Endometrial microvascular endothelial cells (primary cell): ENCODE results near the gene LAMB1. TPM values are rescaled to one million over a fixed set of nuclear protein-coding genes. Genes with fewer than 3 reads are reported as not detected.

Experiments
- in situ Hi-C: cut with HindIII; loops from 2 replicates; pipeline ENCODE4 v1.10.0; 2017; ENCODE audit warnings: low sequenced_read_pairs, low pct_unique_long_range_greater_than_20kb; ENCODE audit errors: inconsistent ontology term
- total RNA-seq: library from RNA; depleted of rRNA; stranded (reverse); fragments of >200 nt; gene quantifications from one replicate; pipeline ENCODE4 v1.2.3, GENCODE V29; 2015; ENCODE audit errors: inconsistent ontology term

Gene LAMB1
- total RNA-seq, 1 donor from 2014 or later = 262 TPM

DNA sequence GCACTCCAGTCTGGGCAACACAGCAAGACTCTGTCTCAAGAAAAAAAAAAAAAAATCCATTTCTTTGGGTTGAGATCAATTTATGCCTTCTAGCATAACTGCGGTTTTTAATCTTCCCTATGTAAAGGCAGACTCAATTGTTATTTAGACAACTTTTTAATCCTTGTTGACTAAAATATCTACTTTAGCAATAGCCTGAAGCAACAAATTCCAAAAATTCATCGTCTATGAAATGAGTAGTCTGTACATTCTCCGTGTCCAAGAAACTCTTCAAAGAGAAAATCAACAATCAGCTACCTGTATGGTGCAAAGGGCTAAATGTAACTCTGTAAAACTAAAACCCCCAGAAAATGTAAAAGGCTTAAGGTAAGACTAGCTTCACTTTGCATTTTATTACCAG is 22.8 kb downstream of the LAMB1 start:
- in situ Hi-C loops = no loop called here

GRCh38 chr7:107978815-107979408 is 24.0 kb downstream of the LAMB1 start:
- in situ Hi-C loops = no loop called here

- in situ Hi-C loops = no loop called here
Observed at GRCh38 chr7:107977048-107977447, 25.9 kb downstream of the LAMB1 start.

- in situ Hi-C loops = no loop called here
Observed at GRCh38 chr7:107976620-107977019, 26.3 kb downstream of the LAMB1 start.

GRCh38 chr7:107975394-107976013 is 27.5 kb downstream of the LAMB1 start:
- in situ Hi-C loops = no loop called here

GRCh38 chr7:107973861-107974260 is 29.1 kb downstream of the LAMB1 start:
- in situ Hi-C loops = no loop called here

DNA sequence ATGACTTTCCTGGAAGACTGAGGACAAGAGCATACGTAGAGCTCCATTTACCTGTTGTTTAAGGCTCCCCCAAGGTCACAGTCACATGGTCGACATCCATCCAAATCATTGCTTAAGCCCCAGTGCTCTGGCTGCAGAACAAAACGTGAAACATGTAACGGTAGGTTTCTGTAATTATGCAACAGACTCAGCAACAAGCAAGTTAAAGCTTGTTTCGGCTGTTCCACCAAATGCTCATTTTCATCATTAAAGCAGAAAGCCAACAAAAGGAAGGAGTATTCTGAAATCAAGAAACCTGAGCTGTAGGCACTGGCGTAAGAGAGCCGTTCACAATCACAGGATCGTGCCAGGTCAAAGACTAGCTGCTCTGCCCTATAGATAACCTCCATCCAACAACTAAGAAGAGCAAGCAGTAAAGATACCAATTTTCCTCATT is 30.0 kb downstream of the LAMB1 start:
- in situ Hi-C loops = no loop called here

DNA sequence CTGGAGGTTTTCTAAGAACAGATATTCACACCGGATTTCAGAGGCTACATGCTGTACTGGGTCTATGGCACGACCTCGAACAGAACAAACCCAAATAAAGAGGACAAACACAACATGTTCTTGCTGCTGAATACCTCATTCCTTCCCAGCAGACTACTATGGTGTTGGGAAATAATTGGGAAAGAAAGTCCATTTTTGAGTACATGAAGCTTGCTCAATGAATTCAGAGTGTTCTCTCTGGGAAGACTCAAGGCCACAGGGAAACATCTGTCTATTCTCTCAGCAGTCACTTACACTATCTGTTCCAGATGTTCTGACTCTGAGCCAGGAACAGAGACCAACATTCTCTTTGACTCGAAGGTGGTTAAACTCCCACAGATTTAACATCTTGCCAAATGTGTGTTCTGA is 30.9 kb downstream of the LAMB1 start:
- in situ Hi-C loops = no loop called here

DNA sequence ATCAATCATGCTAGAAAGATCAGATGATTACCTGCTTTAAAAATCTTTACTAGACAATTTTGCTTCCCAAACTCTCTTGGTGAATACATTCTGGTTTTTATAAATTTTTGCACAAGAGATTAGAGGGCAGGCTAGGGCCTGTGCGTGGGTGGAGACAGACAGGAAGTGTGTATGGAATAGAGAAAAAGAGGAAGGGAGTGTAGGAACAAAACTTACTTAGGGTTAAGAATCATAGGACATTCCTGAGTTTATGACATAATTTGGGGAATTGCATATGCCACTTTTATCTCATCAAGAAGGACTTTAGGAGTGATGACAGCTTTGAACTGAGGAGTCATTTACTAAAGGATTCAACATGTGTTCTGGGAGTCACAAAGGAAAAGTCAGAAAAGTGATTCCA is 31.3 kb downstream of the LAMB1 start:
- in situ Hi-C loops = no loop called here

DNA sequence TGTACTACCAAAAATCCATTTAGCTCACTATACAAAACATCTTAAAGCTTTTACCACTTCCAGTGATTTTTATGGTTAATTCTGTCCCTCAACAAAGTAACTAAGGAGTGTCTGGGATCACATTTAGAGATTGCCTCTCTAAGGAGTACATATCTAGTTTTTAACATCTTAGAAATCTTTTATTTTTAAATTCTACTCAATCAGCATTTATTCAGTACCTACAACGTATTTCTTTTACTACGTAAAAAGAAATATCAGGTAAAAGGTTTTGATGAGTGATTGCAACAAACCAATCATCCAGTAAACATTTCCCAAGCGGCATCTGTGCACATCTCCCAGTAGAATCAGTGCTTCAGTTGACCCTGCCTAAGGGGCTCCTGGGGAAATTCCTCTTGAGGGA is 31.9 kb downstream of the LAMB1 start:
- in situ Hi-C loops = no loop called here

DNA sequence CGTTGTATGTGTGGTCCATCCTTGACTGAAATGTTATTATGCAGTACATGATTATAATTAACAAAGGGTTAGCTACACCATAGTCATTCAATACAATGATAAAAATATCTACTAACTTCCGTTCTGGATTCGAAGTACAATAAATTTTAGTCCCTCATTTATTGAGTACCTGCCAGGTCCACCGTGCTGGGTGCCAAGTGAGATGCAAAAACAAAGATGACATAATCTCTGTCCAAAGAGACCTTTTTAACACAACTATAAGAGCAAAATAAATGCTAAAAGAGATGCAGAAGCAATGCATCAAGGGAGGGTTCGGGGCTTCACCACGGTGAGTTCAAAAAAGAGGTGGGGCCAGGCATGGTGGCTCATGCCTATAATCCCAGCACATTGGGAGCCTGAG is 33.1 kb downstream of the LAMB1 start:
- in situ Hi-C loops = no loop called here

- in situ Hi-C loops = no loop called here
Observed at GRCh38 chr7:107968449-107968848, 34.5 kb downstream of the LAMB1 start.

DNA sequence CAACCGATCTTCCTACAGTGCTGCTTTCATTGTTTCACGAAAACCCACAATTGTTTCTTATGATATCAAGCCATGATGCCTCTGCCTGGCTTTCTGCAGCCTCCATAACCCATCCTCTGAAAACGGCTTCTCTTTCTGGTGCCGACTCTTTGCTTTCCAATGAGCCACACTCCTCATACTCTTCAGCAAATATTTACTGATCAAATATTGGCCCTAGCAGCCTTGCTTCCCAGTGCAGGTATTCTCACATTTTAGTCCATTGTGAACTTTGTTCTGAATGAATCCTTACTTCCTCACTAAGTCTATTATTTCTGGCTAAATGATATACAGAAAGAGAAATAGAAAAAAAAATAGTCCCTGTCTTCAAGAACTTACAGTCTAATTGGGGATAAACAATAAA is 35.5 kb downstream of the LAMB1 start:
- in situ Hi-C loops = no loop called here

- in situ Hi-C loops = no loop called here
Observed at GRCh38 chr7:107966711-107967110, 36.2 kb downstream of the LAMB1 start.

DNA sequence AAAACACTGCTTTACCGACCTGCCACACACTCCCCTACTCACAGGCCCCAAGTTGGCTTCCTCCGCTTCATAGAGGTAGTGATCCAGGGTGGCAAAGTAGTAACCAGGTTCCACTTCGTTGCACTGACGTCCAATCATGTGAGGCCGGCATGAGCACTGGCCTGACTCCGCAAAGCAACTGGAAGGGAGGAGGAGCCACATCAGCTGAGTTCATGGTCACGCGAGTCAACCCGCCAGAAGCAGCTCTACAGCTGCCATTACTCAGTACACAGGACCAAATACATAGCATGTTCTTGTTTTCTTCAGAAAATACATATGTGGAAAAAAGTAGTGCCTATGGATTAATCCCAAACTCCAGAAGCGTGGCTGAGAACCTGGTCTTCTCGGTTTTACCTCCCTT is 38.5 kb downstream of the LAMB1 start:
- in situ Hi-C loops = no loop called here

- in situ Hi-C loops = no loop called here
Observed at GRCh38 chr7:107962817-107963216, 40.1 kb downstream of the LAMB1 start.

DNA sequence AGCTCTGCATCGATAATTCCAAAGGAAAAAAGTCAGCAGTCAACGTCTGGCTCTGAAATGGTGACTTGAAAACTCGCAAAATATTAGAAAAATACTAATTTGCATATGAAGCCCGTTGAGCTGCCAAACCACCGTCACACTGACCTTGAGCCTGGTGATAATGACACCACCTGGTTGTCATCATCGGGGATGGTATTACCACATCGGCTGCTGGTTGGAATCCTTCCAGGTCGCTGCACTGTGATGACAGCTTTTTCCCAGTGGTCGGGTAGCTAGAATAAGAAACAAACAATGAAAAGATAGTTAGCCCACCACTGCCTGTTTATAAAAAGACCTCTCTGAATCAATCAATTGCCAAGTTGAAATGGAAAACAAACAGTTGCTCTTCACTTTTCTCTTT is 41.6 kb downstream of the LAMB1 start:
- in situ Hi-C loops = no loop called here

- in situ Hi-C loops = no loop called here
Observed at GRCh38 chr7:107960272-107960671, 42.7 kb downstream of the LAMB1 start.

- in situ Hi-C loops = no loop called here
Observed at GRCh38 chr7:107959527-107959898, 43.4 kb downstream of the LAMB1 start.

DNA sequence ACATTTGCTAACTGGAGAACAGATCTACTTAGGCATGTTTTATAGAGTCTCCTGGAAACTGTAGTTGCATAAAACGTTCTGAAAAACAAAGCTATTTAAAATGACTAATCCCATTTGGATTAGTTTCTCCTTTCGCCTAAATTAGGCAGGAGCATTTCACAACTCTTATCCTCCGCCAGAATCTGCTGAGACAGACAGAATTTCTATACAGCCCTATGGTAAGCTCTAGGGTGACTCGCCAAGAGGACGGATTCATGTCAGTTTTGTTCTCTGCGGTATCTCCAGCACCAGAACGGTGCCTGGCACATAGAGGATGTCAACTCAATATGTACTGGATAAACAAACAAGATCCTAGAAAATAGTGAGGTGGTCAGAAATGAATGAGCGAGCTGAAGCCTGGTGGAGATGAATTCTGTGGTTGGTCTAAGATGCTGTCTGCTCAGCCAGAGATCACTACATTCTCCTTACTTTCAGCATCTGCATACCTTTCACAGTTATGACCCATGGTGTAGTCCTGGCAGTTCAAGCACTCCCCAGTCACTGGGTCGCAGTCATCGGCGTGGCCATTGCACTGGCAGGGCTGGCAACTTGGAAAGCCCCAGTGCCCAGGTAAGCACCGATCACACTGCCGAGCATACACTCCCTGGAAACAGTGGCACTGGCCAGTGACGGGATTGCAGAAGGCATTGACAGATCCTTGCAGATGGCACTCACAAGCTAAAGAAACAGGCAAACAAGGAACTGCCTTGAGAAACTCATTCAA is 44.0 kb downstream of the LAMB1 start:
- in situ Hi-C loops = no loop called here
